ENCODE data around the gene DUSP22. TPM values are rescaled to one million over a fixed set of nuclear protein-coding genes. Genes with fewer than 3 reads are reported as not detected.

Gene DUSP22
- polyA plus RNA-seq, 1 experiment = 9.8 TPM

DNA sequence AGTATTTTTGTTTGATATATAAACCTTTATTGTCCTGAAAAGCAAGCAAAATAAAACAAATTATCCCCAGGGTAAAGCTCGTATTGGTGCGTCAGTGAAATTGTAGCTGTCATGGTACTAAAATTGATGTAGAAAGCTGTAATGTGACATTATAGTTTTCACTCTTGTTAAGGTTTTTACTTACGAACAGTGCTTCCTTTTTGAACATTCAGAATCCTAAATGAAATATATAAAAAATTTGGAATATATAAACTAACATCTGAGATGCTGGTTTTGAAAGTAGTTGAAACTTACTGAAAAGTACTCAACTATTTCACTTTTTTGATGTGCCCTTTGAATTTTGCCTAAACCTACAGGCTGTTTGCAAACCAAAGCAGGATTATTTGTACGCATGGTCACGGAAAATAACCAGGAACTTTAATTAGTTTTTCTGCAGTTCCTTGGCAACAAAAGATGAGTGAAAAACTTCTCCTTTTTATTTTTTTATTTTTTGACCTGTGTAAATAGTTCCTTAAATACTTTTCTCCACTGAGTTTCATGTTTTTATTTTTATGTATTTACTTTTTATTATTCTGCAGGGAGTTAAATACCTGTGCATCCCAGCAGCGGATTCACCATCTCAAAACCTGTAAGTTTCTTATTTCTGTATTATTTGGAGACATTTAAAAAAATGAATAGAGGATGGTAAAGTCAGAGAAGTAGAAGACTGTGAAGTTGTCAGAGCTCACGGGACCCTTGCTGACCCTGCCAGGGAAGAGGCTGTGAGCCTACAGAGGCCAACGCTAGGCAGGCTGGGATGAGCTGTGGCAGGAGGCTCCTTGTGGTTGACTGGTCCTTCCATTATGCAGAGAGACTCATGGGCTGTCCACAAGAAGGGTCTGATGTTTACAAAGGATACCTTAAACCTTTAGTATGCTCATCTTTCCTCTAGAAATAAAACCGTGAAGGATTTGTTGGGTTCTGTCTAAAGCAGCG is 42.5 kb downstream of the DUSP22 start:
- no peak for DNase-seq (ENCODE audit: low read depth)
- CTCF ChIA-PET = no interaction called here
- H3K4me3 ChIP-seq (ENCODE audit: low read depth, low read length) = no peak overlapping the region
- POLR2A ChIA-PET = no interaction called here
- H3K36me3 ChIP-seq (ENCODE audit: control insufficient read depth, insufficient read depth, low read length) = no peaks in the 10 kb centered on the region
- H3K27me3 ChIP-seq (ENCODE audit: control insufficient read depth, insufficient read depth, low read length) = no peaks in the 10 kb centered on the region
- TF ChIP-seq, protein P1, sequence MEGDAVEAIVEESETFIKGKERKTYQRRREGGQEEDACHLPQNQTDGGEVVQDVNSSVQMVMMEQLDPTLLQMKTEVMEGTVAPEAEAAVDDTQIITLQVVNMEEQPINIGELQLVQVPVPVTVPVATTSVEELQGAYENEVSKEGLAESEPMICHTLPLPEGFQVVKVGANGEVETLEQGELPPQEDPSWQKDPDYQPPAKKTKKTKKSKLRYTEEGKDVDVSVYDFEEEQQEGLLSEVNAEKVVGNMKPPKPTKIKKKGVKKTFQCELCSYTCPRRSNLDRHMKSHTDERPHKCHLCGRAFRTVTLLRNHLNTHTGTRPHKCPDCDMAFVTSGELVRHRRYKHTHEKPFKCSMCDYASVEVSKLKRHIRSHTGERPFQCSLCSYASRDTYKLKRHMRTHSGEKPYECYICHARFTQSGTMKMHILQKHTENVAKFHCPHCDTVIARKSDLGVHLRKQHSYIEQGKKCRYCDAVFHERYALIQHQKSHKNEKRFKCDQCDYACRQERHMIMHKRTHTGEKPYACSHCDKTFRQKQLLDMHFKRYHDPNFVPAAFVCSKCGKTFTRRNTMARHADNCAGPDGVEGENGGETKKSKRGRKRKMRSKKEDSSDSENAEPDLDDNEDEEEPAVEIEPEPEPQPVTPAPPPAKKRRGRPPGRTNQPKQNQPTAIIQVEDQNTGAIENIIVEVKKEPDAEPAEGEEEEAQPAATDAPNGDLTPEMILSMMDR (IDR thresholded peaks at IDR 0.05; ENCODE audit: insufficient read depth, low read depth, low read length) = no peak

DNA sequence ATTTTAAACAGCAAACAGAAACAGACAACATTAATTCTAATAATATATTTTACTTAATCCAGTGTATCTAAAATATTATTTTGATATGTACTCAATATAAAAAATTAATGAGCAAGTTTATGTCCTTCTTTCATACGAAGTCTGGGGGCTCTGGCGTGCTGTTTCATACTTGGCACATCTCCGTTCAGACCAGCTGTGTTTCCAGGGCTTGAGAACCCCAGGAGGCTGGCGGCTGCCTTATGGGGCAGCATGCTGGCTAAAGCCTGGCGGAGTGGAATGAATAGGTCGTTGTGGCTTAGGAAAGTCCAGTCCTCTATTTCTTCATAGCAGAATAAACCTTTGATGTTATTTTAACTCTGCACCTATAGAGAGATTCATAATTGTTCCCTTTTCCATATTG is 43.3 kb downstream of the DUSP22 start:
- ChIA-PET POLR2A (no interaction called here), CTCF (no interaction called here)
- Histone ChIP-seq H3K27me3 (ENCODE audit: control insufficient read depth, insufficient read depth, low read length) (no peaks in the 10 kb centered on the region), H3K36me3 (ENCODE audit: control insufficient read depth, insufficient read depth, low read length) (no peaks in the 10 kb centered on the region), H3K4me3 (ENCODE audit: low read depth, low read length) (no peak overlapping the region)
- TF ChIP-seq, protein P1 (IDR thresholded peaks at IDR 0.05; ENCODE audit: insufficient read depth, low read depth, low read length) = no peak
- DNase-seq (ENCODE audit: low read depth) = no peak

DNA sequence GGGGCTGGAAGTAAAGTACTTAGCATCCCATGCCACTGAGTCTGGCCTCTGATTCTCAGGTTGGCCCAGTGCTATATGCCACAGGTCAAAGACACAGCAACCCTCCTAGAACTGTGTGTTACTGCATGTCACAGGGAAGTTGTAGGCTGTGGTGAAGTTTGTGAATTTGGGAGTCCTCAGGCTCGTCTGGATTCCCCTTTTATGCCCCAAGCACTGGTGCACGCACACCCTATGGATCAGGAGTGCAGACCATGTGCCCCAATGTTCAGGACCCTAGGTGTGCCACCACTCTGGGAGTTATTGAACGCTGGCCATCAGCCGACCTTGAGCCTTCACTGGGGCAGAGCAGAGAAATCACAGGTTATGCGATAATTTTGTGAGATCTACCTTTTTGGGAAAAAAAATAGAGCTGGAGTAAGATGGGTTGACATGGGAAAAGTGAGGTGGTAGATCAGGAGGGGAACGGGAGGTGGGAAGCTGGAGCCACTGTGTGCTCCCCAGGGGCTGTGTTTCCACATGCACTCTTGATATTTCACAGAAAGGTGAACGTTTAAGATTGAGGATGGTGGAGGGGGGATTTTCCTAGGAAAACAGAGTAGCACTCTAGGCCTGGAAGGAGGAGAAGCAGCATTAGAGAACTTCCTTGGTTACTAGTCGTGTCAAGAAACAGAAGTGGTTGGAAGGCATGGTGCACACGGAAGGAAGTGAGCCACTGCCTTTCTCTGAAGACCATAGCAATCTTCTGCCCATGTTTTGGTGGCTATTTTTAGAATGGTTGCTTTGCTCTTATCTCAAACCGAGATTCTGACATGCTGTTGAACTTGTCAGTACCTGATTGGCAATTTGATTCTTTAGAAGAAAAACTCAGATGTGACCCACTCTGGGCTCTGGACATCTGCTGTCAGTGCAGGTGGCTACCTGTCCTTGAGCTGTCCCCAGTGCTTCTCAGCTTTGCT is 44.1 kb downstream of the DUSP22 start:
- no peaks in the 10 kb centered on the region for H3K27me3 ChIP-seq (ENCODE audit: control insufficient read depth, insufficient read depth, low read length)
- CTCF ChIA-PET = no interaction called here
- no peaks in the 10 kb centered on the region for H3K36me3 ChIP-seq (ENCODE audit: control insufficient read depth, insufficient read depth, low read length)
- TF ChIP-seq, protein P1 (IDR thresholded peaks at IDR 0.05; ENCODE audit: insufficient read depth, low read depth, low read length) = no peak
- no peak overlapping the region for H3K4me3 ChIP-seq (ENCODE audit: low read depth, low read length)
- POLR2A ChIA-PET = no interaction called here
- DNase-seq (ENCODE audit: low read depth) = no peak

DNA sequence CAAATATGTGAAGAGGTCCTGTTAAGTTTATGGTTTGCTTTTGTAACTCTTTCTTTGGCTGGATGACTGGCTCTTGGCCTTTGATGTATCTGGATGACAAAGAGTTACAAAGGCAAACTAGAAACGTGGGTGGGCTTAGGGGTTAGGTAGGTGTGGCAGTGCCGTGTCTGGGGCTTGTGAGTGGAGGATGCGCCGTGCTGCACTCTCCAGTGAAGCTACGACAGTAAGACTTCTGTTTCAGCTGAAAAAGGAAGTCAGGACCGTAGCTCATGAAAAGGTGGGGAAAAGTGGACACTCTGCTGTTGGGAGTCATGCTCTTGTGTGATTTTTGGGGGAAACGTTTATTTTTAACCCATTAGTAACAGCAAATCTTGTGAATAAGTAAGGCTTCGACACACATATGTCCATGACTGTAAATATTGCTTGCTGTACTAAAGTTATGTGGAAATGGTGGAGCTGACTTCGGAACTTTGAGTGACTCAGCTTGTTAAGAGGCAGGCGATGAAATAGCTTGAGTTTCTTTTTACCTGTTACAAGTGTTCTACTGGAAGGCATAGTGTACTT is 45.6 kb downstream of the DUSP22 start:
- TF ChIP-seq, protein P1 (IDR thresholded peaks at IDR 0.05; ENCODE audit: insufficient read depth, low read depth, low read length) = no peak
- Histone ChIP-seq H3K36me3 (ENCODE audit: control insufficient read depth, insufficient read depth, low read length) (no peaks in the 10 kb centered on the region), H3K4me3 (ENCODE audit: low read depth, low read length) (no peak overlapping the region), H3K27me3 (ENCODE audit: control insufficient read depth, insufficient read depth, low read length) (no peaks in the 10 kb centered on the region)
- CTCF ChIA-PET = no interaction called here
- POLR2A ChIA-PET = no interaction called here
- DNase-seq (ENCODE audit: low read depth) = no peak

Data from BJ (cell line).